K562 (cell line): ENCODE measurements around the gene BMP6. TPM values are rescaled to one million over a fixed set of nuclear protein-coding genes. Genes with fewer than 3 reads are reported as not detected.

Experiments used
- ATAC-seq: fragments of 200-7000 bp; cut with Tn5 transposase; 3 replicates; pipeline ENCODE4 v1.9.1; 2020; ENCODE audit warnings: moderate library complexity
- BruUV-seq: library from RNA; stranded (reverse); fragments of 400-500 nt; replicated peaks from 2 replicates; lab custom pipeline; 2021; lab: Mats Ljungman, UMichigan
- CTCF ChIA-PET: fragments of 300-600 bp; formaldehyde crosslinking; extraction: SDS; loops from one replicate; lab custom pipeline; 2021; ENCODE audit warnings: low intra/inter-chr PET ratio; lab: Yijun Ruan, JAX
- POLR2A ChIA-PET: fragments of 300-600, 350-650 bp; sonication (Branson Sonifier 250); formaldehyde crosslinking; extraction: SDS; loops from one replicate; lab custom pipeline; 2021; ENCODE audit warnings: antibody characterized with exemption, inconsistent platforms; lab: Yijun Ruan, JAX
- DNase-seq, 4 experiments: peaks; one replicate each; pipeline versions ENCODE4 v3.0.0 to v3.0.0-alpha.2; 2011 to 2018; ENCODE audit warnings: low spot score in 3 of 4, mixed read lengths in 3 of 4; ENCODE audit errors: extremely low read depth in 1 of 4
- FAIRE-seq: peaks from 2 replicates; lab custom pipeline; 2011; peaks lifted over from hg19 to GRCh38; lab: Jason Lieb, UNC
- H2AFZ ChIP-seq: 2 replicates; pipeline ENCODE4 v1.6.0; 2011; ENCODE audit warnings: low read depth, low read length, control low read depth, inconsistent platforms
- H3K27ac ChIP-seq: fragments of 200-600 bp; 3 replicates; pipeline ENCODE4 v1.8.0; 2011; ENCODE audit warnings: low read depth, mild to moderate bottlenecking, control low read depth, inconsistent platforms, low read length, moderate library complexity, mixed read lengths; ENCODE audit errors: extremely low read depth
- H3K27me3 ChIP-seq, 2 experiments: fragments of 300-600 bp in 1 of 2; 2 replicates in 1 of 2; 3 replicates in 1 of 2; pipeline versions ENCODE4 v1.6.0 to v1.8.0; 2011; ENCODE audit warnings: inconsistent platforms in 2 of 2, low read length in 2 of 2, mild to moderate bottlenecking in 1 of 2, mixed read lengths in 1 of 2, moderate library complexity in 1 of 2; ENCODE audit not compliant: control insufficient read depth in 2 of 2, insufficient read depth in 2 of 2
- H3K36me3 ChIP-seq: fragments of 300-600 bp; 3 replicates; pipeline ENCODE4 v1.8.0; 2011; ENCODE audit warnings: mild to moderate bottlenecking, low read length, inconsistent platforms; ENCODE audit not compliant: control insufficient read depth, insufficient read depth
- H3K4me1 ChIP-seq, 2 experiments: fragments of 200-600 bp in 1 of 2; replicated peaks in 1 of 2; 2 replicates in 1 of 2; 3 replicates in 1 of 2; pipeline versions ENCODE4 v1.5.1 to v1.8.0; 2011; ENCODE audit warnings: inconsistent platforms in 2 of 2, low read length in 2 of 2, mild to moderate bottlenecking in 1 of 2, mixed read lengths in 1 of 2, moderate library complexity in 1 of 2; ENCODE audit not compliant: control insufficient read depth in 2 of 2, insufficient read depth in 2 of 2
- H3K4me2 ChIP-seq: 2 replicates; pipeline ENCODE4 v1.6.1; 2011; ENCODE audit warnings: low read length, control low read depth, inconsistent platforms, mixed read lengths; ENCODE audit not compliant: insufficient read depth
- H3K4me3 ChIP-seq: fragments of 200-600 bp; sonication (generic), shearing (Covaris generic); 2 replicates; pipeline ENCODE4 v1.5.1; 2016; ENCODE audit warnings: control low read depth, inconsistent platforms
- H3K79me2 ChIP-seq: fragments of 200-600 bp; 3 replicates; pipeline ENCODE4 v1.8.0; 2011; ENCODE audit warnings: low read length, inconsistent platforms; ENCODE audit not compliant: control insufficient read depth, insufficient read depth
- H3K9ac ChIP-seq, 2 experiments: 2 replicates each; pipeline versions ENCODE4 v1.6.0 to v1.6.1; 2011; ENCODE audit warnings: low read depth in 2 of 2, low read length in 2 of 2, control low read depth in 1 of 2, inconsistent platforms in 1 of 2, mild to moderate bottlenecking in 1 of 2, mixed read lengths in 1 of 2; ENCODE audit not compliant: insufficient read depth in 1 of 2
- H3K9me1 ChIP-seq: one replicate; pipeline ENCODE4 v1.6.0; 2011; ENCODE audit warnings: inconsistent platforms, mild to moderate bottlenecking, low read length, moderate library complexity; ENCODE audit not compliant: control insufficient read depth, insufficient read depth
- H3K9me3 ChIP-seq: replicated peaks from 2 replicates; pipeline ENCODE4 v1.5.1; 2011; ENCODE audit warnings: low read depth, low read length, inconsistent platforms; ENCODE audit not compliant: control insufficient read depth, insufficient read depth
- H4K20me1 ChIP-seq: replicated peaks from 2 replicates; pipeline ENCODE4 v1.6.1; 2011; ENCODE audit warnings: low read length, inconsistent platforms, mixed read lengths; ENCODE audit not compliant: control insufficient read depth, insufficient read depth
- ZNF766 ChIP-seq: fragments of 200-800 bp; sonication (Bioruptor generic); conservative IDR thresholded peaks from 2 replicates; pipeline ENCODE4 v1.6.1; 2016; ENCODE audit warnings: missing genetic modification characterization, missing compliant biosample characterization
- WGBS: fragments of 100-300 bp; shearing (Covaris generic); methylation state at CpG from one replicate; pipeline ENCODE4 v1.1.6; 2016; ENCODE audit warnings: low coverage, mixed read lengths; ENCODE audit not compliant: insufficient coverage; ENCODE audit errors: missing lambda C conversion rate; 5-methylcytosine and 5-hydroxymethylcytosine counted together
- in situ Hi-C: fragments of 300-500 bp; cut with MboI; formaldehyde crosslinking; loops from 4 replicates; pipeline ENCODE4 v1.15.0; 2018; ENCODE audit warnings: inconsistent platforms, mixed read lengths
- intact Hi-C: fragments of 100-400 bp; cut with micrococcal nuclease; formaldehyde crosslinking; loops from 2 replicates; pipeline ENCODE4 v1.14.2; 2022
- polyA plus RNA-seq, 8 experiments: library from polyadenylated mRNA; depleted of rRNA in 4 of 8; stranded (reverse) in 5 of 8; unstranded in 3 of 8; fragments of >200 nt; fragmentation: Nextera tagmentation in 2 of 8; fragmentation: Illumina TruSeq in 1 of 8; extraction: Ambion mirVana in 2 of 8; extraction: Trizol in 1 of 8; gene quantifications; 2 replicates each; pipeline versions ENCODE4 v1.2.1 to v1.2.3, GENCODE V29; 2011 to 2014; ENCODE audit warnings: inconsistent platforms in 1 of 8, missing spikeins in 1 of 8
- total RNA-seq, 7 experiments: library from RNA; depleted of rRNA in 6 of 7; stranded (reverse); fragments of >200 nt in 6 of 7; fragmentation: Illumina TruSeq in 2 of 7; extraction: Trizol in 2 of 7; gene quantifications; 2 replicates each; pipeline versions ENCODE4 v1.2.1 to v1.2.3, GENCODE V29; 2011 to 2021; ENCODE audit warnings: low replicate concordance in 1 of 7
- TF ChIP-seq, protein P1 (sequence below): IDR thresholded peaks from 2 replicates; pipeline ENCODE4 v1.6.1; 2014; ENCODE audit warnings: antibody characterized with exemption

The BMP6 gene
- total and polyA plus RNA-seq, 9 of the 15 experiments (the other 6 are each of a cell fraction or from before 2014, with no cell fraction given), result 0.01 to 0.13 (median 0.06) TPM; not detected in 3

DNA sequence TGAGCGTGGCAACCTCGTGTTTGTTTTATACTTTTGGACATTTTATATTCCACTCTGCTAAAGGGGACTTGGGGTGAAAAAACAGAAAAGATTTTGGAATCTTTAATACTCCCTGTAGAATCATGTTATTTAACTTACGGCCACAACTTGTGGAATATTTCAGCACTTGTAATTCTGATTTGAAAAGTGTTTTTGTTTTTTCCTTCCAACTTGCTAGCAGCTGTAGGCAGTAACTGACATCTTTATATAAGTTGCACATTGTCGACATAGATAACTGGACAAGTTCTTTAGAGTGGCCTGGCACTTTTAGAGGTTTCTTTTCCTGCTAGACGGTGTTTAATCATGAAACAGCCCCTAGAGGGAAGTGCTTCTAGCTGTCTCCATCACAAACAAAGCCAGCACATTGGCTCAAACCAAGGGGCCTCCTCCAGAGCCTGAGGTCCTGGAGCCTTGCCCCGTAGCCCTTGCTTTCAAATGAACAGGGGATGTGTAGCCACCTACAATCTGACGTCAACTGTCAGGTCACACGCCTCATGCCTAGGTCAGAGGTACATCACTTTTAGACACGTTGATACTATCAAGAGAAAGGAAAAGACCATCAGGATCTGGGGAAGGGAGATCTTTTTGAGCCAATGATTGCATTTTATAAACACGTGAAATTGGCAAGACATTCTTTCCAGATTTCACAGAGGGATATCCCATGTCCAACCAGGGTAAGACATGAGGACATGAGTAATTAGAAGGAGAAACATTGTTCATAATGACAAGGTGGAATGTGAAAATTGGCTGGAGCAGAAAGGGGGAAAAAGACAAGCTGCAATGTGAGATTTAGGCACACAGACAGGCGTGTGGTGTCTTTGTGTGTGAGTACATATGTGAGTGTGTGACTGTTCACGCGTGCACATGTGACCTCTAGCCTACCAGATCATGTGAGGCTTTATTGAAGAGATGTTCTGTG lies 92.6 kb downstream of the BMP6 start:
- Histone ChIP-seq H3K79me2 (no peaks in the 10 kb centered on the region), H3K36me3 (no peaks in the 10 kb centered on the region), H3K9ac (no peak overlapping the region), H3K4me3 (no peak overlapping the region), H2AFZ (no peak overlapping the region), H3K9me3 (no peaks in the 10 kb centered on the region), H3K27me3 (peaks cover 24 to 32% of the 10 kb centered on the region in 2 experiments), H3K4me2 (no peak overlapping the region), H3K9me1 (no peaks in the 10 kb centered on the region), H4K20me1 (no peaks in the 10 kb centered on the region), H3K27ac (no peak overlapping the region), H3K4me1 (no peaks in the 10 kb centered on the region)
- POLR2A ChIA-PET, result interaction anchor here (0.7 to 1.5 kb wide), 2 partner anchors 11 to 147 kb away, joined by 3 to 5 read pairs; no protein-coding TSS in a partner anchor
- WGBS, result 1% methylated on average over 13 of the region's 13 CpGs
- no TSS peak for BruUV-seq
- DNase-seq (no peak), FAIRE-seq (no peak), ATAC-seq (no peak)
- CTCF ChIA-PET, result no interaction called here
- in situ Hi-C loops, result no loop called here
- peak; percentile 62; the same call in 1 of the 2 replicates for TF ChIP-seq ZNF766 (CRISPR knock-in tag)
- TF ChIP-seq, protein P1, sequence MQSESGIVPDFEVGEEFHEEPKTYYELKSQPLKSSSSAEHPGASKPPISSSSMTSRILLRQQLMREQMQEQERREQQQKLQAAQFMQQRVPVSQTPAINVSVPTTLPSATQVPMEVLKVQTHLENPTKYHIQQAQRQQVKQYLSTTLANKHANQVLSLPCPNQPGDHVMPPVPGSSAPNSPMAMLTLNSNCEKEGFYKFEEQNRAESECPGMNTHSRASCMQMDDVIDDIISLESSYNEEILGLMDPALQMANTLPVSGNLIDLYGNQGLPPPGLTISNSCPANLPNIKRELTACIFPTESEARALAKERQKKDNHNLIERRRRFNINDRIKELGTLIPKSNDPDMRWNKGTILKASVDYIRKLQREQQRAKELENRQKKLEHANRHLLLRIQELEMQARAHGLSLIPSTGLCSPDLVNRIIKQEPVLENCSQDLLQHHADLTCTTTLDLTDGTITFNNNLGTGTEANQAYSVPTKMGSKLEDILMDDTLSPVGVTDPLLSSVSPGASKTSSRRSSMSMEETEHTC, result no peak
- intact Hi-C loops, result loop anchor here (5.0 kb wide), 1 partner anchor 174 kb away; no protein-coding TSS in a partner anchor
